GM13977 (cell line): ENCODE data around the gene KIAA1671.

Experiments used
- DNase-seq: peaks from one replicate; pipeline ENCODE4 v3.0.0; 2012; ENCODE audit warnings: low spot score
- in situ Hi-C: fragments of 300-500 bp; cut with MboI; formaldehyde crosslinking; loops from one replicate; pipeline ENCODE4 v1.12.0; 2022; ENCODE audit warnings: low sequenced_read_pairs, low pct_unique_long_range_greater_than_20kb, mixed read lengths, inconsistent platforms; ENCODE audit not compliant: unreplicated experiment
- TF ChIP-seq, protein P1 (sequence below): IDR thresholded peaks from 2 replicates; pipeline ENCODE4 v1.5.1; 2012; ENCODE audit warnings: mild to moderate bottlenecking, control low read depth; ENCODE audit not compliant: insufficient read depth; ENCODE audit errors: extremely low read depth, missing control alignments

The KIAA1671 gene

DNA sequence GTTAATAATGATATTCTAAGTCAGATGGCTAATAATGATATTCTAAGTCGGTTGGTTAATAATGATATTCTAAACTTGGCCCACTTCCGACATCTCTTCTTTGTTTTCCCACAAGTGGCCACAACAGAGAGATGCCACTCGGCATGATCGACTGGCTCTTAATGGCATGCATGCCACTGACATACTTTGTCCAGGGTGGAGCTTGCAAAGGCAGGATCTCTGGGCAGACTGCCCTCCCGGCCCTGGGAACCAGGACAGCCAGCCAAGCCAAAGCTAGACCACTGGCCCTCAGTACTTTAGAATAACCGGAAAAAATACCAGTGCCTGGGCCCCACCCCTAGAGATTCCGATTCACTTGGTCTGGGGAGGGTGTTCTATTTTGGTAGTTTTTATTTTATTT lies 78.1 kb downstream of the KIAA1671 start:
- TF ChIP-seq, protein P1, sequence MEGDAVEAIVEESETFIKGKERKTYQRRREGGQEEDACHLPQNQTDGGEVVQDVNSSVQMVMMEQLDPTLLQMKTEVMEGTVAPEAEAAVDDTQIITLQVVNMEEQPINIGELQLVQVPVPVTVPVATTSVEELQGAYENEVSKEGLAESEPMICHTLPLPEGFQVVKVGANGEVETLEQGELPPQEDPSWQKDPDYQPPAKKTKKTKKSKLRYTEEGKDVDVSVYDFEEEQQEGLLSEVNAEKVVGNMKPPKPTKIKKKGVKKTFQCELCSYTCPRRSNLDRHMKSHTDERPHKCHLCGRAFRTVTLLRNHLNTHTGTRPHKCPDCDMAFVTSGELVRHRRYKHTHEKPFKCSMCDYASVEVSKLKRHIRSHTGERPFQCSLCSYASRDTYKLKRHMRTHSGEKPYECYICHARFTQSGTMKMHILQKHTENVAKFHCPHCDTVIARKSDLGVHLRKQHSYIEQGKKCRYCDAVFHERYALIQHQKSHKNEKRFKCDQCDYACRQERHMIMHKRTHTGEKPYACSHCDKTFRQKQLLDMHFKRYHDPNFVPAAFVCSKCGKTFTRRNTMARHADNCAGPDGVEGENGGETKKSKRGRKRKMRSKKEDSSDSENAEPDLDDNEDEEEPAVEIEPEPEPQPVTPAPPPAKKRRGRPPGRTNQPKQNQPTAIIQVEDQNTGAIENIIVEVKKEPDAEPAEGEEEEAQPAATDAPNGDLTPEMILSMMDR = no peak
- no peak for DNase-seq
- in situ Hi-C loops = no loop called here

- TF ChIP-seq, protein P1 = no peak
- no peak for DNase-seq
- in situ Hi-C loops = no loop called here
These were observed 79.5 kb downstream of the KIAA1671 start for GRCh38 chr22:25032066-25032465.

- in situ Hi-C loops = no loop called here
- TF ChIP-seq, protein P1 = no peak
- DNase-seq = no peak
These were observed 83.2 kb downstream of the KIAA1671 start for GRCh38 chr22:25035715-25036114.

GRCh38 chr22:25038239-25038638 lies 85.7 kb downstream of the KIAA1671 start:
- no peak for DNase-seq
- TF ChIP-seq, protein P1 = no peak
- in situ Hi-C loops = no loop called here

- DNase-seq = no peak
- in situ Hi-C loops = no loop called here
- TF ChIP-seq, protein P1 = no peak
These were observed 86.3 kb downstream of the KIAA1671 start for GRCh38 chr22:25038771-25039170.

DNA sequence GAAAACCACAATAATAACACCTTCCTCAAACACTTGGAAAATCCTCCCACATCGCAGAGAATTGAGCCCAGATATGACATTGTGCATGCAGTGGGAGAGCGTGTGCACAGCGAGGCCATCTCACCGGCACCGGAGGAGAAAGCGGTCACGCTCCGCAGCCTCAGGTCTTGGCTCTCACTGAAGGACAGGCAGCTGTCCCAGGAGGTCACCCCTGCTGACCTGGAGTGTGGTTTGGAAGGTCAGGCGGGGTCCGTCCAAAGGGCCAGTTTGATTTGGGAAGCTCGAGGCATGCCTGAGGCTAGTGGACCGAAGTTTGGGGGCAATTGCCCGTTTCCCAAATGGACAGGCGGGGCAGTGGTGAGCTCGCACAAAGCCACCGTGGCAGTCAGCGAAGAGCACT lies 86.7 kb downstream of the KIAA1671 start:
- no peak for DNase-seq
- TF ChIP-seq, protein P1 = no peak
- in situ Hi-C loops = no loop called here

DNA sequence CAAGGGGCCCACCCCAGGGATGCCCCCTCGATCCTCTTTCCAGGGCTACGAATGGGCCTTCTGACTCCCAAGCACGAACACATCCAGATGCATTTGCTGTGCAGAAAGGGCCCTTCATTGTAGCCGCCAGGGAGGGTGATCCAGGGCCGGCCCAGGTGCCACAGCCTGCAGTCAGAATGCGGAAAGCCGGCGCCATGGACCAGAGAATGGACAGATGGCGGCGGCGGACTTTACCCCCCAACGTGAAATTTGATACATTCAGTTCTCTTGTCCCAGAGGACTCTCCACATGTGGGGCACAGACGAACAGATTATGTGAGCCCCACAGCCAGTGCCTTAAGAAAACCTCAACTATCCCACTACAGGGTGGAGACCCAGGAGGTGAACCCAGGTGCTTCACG lies 87.2 kb downstream of the KIAA1671 start:
- TF ChIP-seq, protein P1 = no peak
- in situ Hi-C loops = no loop called here
- no peak for DNase-seq
